ENCODE data around the gene RGS8.

Gene RGS8

GRCh38 chr1:182672487-182672836 is 11.9 kb downstream of the RGS8 start:
- DNase-seq (ENCODE audit: low read depth, low spot score) = no peak

DNA sequence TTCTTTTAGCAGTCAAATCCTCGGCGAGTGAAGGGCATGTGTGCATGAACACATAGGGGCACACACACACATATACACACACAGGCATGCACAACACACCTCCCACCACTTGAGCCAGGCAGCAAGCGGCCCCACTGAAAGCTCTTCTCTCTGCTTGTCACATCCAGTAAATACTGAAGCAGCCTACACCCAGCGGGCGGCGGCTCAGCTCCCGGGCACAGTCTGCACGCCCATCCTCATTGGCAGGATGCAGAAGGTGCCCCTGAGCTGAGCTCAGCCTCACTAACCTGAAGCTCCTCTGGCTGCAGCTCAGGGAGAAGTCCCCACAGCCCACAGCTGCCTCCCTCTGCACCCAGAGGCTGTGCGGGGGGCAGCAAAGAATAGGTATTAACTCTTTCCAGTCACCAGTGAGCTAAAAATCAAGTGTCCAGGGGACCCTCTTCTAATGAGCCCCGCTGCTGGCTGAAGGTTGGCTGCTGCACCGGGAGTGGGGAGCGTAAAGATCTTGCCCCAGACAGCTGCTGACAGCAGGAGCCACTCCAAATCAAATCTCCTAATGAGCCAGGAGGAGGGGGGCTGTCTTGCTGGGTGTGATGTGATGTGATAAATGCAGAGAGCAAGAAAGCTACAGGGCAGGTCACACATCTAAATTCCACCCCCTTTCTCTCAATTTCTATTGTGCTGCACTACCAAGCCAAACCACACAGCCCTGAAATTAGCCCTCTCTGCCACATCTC is 12.5 kb downstream of the RGS8 start:
- DNase-seq (ENCODE audit: low read depth, low spot score) = no peak

- no peak for DNase-seq (ENCODE audit: low read depth, low spot score)
Observed at GRCh38 chr1:182670032-182670749, 14.2 kb downstream of the RGS8 start.

GRCh38 chr1:182669266-182669665 is 15.1 kb downstream of the RGS8 start:
- DNase-seq (ENCODE audit: low read depth, low spot score) = no peak

GRCh38 chr1:182668521-182669054 is 15.8 kb downstream of the RGS8 start:
- DNase-seq (ENCODE audit: low read depth, low spot score) = peak; percentile 56

DNA sequence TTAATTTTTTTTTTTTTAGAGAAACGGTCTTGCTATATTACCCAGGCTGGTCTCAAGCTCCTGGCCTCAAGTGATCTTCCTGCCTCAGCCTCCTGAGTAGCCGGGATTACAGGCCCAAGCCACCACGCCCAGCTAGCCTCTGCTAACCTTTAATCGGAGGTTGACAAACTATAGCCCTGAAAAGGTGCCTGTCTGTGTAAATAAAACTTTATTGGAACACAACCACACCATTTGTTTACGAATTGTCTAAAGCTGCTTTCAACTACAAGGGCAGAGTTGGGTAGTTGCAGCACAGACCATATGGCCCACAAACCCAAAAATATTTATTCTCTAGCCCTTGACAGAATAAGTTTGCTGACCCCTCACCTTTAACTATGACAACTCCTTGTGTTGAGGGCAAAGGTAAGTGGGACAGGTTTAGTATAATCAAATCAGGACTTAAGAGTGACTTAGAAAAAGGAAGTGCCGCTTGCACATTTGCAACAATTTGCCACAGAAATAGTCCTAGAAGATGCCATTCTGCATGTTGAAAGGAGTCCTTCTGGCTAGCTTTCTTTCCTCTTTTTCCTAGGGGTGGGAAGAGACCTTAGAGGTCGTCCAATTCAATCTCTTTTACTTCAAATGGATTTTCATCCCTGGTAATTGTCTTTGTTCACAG is 16.4 kb downstream of the RGS8 start:
- DNase-seq (ENCODE audit: low read depth, low spot score) = no peak

DNA sequence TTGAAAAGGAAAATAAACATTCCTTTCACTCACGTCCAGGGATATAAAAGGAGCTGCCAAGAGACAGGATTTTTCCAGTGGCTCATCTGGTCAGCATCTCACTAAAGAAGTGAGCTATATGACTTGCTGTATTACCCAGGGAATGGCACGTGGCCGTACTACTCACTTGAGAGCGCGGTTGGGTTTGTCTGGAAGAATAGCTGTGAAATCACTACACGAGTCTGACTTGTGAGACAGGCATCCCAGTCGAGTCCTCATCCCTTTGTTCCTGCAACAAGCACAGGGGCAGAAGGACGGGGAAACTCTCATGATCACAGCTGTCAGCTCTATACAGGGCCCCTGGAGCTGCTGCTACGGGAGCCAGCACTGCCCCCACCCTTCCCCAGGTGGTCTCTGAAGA is 17.7 kb downstream of the RGS8 start:
- DNase-seq (ENCODE audit: low read depth, low spot score) = peak; percentile 31

DNA sequence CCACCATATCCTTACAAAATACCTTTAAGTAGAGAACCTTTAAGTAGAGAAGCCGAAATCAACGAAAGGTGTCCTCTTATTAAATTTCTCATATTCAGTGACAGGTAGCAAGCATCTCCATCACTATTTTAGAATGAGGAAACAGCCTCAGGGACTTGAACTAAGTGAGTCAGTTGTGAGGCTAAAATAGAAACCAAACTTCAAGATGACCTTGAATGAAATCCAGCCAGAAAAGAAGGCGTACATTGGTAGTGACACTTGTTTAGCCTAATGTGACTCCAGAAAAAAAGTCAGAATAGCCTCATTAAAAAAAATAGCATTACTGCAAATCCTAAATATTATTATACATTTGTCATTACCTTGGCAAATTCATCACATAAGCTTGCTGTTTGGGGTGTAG is 20.1 kb downstream of the RGS8 start:
- DNase-seq (ENCODE audit: low read depth, low spot score) = no peak

GRCh38 chr1:182662956-182663355 is 21.4 kb downstream of the RGS8 start:
- DNase-seq (ENCODE audit: low read depth, low spot score) = no peak

DNA sequence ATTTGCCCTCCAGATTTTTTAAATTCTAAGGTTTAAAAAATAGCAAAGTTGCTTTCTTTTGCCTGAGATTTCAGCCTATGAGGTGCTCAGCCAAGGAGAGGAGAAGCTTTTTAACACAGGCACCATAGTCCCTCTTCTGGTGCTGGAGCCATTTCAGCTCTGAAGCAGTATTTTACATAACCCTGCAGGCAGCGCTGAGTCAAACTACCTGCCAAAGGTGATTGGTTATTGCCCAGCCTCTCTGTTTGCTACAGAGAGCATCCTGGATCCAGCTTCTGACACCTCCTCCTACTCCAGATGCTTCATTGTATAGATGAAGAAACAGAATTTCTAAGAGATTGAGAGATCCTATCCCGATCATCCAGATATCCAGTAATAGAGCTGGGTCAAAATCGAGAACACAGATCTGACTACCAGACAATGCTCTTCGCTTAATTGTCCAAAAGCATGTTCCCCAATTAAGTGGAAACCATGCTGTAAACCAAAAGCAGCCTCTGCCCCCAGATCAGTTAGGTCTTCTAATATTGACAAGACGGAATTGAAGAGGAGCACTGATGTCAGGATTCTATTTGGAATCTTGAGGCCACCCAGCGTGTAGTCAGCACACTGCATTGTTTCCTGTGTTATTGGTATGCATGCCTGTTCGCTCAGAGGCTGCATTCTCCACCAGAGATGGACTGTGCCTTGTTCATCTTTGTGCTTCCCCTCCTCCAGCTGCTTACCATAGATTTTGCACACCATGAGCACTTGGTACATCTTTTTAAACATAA is 22.1 kb downstream of the RGS8 start:
- DNase-seq (ENCODE audit: low read depth, low spot score) = peak; percentile 38

DNA sequence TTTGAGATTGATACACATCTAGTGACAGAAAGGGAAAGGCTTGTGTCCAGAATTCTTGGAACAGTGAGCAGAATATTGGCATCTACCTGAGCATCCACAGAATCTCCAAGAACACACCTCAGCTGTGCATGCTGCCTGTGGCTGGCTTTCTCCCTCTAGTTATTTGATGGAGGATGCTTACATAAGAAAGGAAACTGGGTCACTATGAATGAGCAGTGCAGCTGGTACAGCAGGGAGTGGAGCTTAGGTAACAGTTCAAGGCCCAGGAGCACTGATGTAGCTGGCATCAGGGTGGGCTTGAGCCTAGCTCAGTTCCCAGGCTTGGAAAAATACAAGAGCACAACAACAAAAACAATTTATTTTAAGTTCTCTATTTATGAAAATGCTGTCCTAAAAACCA is 26.3 kb downstream of the RGS8 start:
- DNase-seq (ENCODE audit: low read depth, low spot score) = no peak

GRCh38 chr1:182656842-182657397 is 27.5 kb downstream of the RGS8 start:
- no peak for DNase-seq (ENCODE audit: low read depth, low spot score)

DNA sequence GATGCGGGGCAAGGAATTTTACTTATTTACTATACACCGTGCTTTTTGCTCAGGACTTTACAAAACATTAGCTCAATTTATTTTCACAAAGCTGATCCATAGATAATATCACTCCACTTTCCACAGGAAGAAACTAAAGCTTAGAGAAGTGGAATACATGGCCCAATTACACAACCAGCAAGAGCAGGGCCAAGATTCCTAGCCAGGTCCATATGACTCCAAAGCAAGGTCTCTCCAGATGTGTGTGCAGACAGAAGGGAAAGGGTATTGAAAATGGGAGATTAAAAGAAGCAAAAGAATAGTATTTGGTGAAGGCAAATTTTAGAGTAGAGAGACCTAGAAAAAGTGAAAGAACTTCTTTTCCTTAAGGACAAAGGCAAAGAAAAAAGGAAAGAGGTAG is 30.4 kb downstream of the RGS8 start:
- DNase-seq (ENCODE audit: low read depth, low spot score) = no peak

GRCh38 chr1:182652933-182653332 is 31.5 kb downstream of the RGS8 start:
- DNase-seq (ENCODE audit: low read depth, low spot score) = no peak

DNA sequence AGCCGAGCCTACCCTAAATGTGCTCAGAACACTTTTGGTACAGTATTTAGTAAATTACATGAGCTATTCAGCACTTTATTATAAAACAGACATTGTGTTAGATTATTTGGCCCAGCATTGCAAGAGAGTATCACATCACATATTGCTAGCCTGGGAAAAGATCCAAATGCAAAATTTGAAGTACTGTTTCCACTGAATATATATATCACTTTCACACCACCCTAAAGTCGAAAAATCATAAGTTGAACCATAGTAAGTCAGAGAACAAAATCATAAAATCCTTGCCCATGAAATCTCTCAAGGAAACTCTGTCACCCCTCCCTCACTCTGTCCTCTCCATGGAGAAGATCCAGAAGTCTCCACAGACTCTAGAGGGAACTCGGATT is 33.1 kb downstream of the RGS8 start:
- DNase-seq (ENCODE audit: low read depth, low spot score) = no peak

DNA sequence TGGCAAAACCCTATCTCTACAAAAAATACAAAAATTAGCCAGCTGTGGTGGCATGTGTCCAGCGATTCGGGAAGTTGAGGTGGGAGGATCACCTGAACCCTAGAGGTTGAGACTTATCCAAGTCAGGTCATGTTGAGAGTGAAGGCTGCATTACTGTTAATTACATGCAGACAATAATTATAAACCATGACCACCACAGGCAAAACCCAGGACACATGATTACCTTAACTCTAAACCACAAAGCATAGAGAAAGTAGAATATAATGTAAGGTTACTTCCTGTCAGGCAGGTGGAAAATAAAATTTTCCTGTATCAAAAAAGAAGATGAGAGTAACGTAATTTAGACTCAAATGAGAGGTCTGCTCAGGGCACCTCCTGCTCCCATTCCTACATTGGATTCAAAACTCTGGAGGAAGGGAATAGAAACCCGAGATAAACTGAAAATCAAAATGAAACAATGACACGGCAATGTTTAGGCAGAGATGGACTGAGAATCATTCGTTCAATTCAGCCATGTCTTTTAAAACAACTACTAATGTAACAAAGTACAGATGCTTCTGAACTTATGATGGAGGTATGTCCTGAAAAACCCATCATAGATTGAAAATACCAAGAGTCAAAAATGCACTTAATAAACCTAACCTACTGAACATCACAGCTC is 33.6 kb downstream of the RGS8 start:
- DNase-seq (ENCODE audit: low read depth, low spot score) = no peak

GRCh38 chr1:182649041-182649440 is 35.3 kb downstream of the RGS8 start:
- no peak for DNase-seq (ENCODE audit: low read depth, low spot score)

GRCh38 chr1:182646739-182647138 is 37.6 kb downstream of the RGS8 start:
- no peak for DNase-seq (ENCODE audit: low read depth, low spot score)

- no peak for DNase-seq (ENCODE audit: low read depth, low spot score)
Observed at GRCh38 chr1:182644886-182645285, 39.5 kb downstream of the RGS8 start.

DNA sequence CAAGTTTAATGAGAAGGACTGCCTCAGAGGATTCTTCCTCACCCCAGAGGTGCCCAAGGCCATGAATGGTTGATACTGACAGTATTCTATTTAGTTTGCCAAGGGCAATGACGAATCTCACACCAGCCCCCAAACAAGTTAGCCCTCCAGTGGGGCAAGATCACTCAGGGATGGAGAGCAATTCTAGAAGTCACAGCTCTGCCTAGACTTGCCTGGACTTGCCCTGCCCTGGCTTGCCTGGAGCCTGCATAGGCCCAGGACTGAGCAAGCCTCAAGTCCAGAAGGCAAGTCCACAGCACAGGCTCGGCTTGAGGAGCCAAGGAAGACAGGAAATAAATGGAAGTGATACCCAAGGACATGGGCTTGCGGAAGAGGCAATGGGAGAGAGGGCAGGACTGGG is 40.7 kb downstream of the RGS8 start:
- DNase-seq (ENCODE audit: low read depth, low spot score) = no peak

GRCh38 chr1:182642461-182642860 is 41.9 kb downstream of the RGS8 start:
- DNase-seq (ENCODE audit: low read depth, low spot score) = no peak

Measured in ELF-1 (cell line).